HT1080 (cell line): ENCODE data around the gene ANXA2. TPM values are rescaled to one million over a fixed set of nuclear protein-coding genes. Genes with fewer than 3 reads are reported as not detected.
A peak's percentile ranks its signal among the peaks of the same experiment; 100 is the strongest.
"Not testable (repeated sequence)": the region's sequence is repeated elsewhere in the genome, so short reads cannot be mapped to it uniquely, and the experiment has no call there.

ENCODE experiments used
- DNase-seq: peaks from one replicate; pipeline ENCODE4 v3.0.0-alpha.2; 2015; ENCODE audit warnings: low read depth
- total RNA-seq: library from RNA; depleted of rRNA; stranded (reverse); fragments of >200 nt; shearing (Covaris generic); gene quantifications from 2 replicates; pipeline ENCODE4 v1.2.3, GENCODE V29; 2014

The ANXA2 gene
- total RNA-seq, 1 experiment from 2014 or later: 3,948 TPM

DNA sequence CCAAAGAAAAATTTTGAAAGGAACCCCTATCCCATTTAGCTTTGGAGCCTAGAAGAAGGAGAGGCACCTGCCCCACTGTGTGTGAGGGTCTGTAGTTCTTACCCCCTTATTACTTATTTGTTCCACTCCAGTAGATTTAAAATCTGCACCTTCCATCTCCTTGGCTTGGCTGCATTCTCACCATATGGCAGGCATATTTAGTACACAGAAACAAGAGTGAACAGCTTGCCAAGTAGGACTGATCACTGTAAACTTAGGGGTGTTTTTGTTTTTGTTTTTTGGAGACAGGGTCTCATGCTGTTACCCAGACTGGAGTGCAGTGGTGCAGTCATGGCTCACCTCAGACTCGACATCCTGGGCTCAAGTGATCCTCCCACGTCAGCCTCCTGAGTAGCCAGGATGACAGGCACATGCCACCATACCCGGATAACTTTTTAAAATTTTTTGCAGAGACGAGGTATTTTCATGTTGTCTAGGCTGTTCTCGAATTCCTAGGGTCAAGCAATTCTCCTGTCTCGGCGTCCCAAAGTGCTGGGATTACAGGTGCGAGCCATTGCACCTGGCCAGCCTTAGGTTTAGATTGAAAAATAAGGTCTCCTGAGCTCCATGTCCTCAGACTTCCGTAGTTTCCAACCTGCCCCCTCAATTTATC is 14.1 kb upstream of the ANXA2 start:
- DNase-seq: no peak

DNA sequence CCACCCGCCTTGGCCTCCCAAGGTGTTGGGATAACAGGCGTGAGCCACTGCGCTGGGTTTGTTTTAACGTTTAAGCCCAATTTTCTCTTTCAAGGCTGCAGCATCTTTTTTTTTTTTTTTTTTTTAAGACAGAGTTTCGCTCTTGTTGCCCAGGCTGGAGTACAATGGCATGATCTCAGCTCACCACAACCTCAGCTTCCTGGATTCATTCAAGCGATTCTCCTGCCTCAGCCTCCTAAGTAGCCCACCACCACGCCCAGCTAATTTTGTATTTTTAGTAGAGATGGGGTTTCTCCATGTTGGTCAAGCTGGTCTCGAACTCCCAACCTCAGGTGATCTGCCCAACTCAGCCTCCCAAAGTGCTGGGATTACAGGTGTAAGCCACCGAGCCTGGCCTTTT is 12.6 kb upstream of the ANXA2 start:
- not testable (repeated sequence) for DNase-seq

DNA sequence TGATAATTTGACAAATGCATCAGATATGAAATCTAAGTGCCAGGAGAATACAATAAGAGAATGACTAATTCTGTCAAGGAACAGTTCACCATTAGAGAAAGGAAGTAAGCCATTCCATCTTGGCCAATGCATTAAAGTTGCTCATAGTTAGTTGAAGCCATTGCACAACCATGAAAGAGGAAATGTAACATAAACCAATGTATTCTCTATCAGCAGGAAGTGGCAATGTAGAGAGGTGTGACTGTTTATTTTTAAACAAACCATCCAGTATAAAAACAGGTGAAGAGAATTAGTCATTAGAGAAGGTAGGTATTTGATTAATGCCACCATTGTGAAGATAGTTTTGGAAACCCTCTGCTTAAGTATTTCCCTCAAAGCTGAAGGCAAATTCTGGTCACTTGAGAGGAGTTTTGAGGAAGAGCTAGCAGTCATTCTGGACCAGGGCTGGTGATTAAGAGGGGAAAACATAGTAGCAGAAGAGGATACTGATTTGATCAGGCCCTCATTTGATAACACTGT is 10.7 kb upstream of the ANXA2 start:
- DNase-seq: peak; percentile 94

DNA sequence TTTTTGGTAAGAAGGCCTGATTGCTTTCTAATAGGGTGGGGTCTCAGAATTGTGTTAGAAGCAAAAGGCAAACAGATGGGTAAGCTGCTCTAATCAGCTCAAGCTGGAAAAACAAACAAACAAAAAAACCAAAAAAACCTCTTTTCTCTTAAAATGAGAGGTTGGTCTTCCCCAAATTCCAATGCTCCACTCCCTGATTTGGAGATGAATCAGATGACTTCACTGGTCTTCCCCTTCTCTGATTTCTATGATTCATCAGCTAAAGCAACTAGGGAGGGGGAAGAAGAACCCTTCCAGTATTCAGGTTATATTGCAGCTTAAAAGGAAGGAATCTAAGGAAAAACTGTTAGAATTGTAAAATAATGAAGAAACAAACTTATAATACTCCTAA is 9.6 kb upstream of the ANXA2 start:
- DNase-seq: peak; percentile 80

DNA sequence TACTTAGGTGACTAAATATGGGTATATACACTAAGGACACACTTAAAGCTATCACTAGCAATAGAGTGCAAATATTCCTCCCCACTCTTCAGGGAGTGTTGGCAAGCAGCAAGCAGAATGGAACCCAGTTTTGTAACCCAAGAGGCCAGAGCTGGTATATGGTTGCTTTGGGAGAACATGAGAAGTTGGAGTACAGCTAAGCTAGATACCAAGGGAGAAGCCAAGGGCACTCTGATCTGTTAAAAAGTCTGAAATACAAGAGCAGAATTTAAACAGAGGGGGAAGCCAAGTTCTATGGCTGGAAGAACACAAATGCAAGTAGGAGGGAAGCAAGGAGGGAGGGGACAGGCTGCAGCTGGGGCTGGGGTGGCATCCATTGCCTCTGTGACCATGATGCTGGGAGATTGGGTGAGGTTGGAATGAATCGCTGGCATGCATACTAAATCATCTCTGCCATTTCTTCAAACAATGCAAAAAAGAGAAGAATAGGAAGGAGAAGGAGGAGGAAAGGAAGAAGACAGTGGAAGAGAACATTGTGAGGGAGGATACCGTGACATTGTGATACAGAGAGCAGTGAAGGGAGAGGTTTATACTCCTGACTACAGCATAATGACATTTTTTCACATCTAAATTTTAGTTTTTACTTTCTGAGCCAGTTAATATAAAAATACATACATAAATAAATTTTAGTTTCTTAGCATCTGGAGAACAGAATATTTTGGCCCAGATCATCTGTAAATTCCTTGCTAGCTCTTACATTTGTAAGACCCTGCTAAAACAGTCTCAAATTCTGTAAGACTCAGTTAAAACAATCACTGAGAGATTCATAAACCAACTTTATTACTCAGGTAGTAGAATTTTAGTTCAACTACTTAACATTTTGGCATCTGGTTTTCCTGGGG is 9.0 kb upstream of the ANXA2 start:
- DNase-seq: no peak

DNA sequence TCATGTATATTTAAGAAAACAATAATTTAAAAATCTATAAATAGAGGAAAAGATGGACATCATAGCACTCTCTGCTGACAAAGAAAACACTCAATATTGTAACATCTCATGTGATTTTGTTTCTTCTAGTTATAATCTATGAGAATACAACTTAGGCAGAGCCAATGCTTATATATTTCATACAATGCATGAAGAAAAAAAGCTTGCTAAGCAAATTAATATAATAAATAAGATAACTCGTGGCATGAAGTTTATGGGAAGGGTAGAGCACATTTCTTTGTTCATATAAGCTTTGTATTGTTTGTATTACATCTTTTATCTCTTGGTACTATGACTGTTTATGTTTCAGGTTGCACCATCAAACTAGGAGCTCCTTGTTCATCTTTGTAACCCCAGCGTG is 7.6 kb upstream of the ANXA2 start:
- DNase-seq: no peak

DNA sequence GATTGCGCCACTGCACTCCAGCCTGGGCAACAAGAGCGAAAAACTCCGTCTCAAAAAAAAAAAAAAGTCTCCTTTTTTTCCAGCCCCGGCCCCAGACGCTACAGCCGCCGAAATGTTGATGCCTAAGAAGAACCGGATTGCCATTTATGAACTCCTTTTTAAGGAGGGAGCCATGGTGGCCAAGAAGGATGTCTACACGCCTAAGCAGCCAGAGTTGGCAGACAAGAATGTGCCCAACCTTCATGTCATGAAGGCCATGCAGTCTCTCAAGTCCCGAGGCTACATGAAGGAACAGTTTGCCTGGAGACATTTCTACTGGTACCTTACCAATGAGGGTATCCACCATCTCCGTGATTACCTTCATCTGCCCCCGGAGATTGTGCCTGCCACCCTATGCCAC is 6.6 kb upstream of the ANXA2 start:
- not testable (repeated sequence) for DNase-seq

DNA sequence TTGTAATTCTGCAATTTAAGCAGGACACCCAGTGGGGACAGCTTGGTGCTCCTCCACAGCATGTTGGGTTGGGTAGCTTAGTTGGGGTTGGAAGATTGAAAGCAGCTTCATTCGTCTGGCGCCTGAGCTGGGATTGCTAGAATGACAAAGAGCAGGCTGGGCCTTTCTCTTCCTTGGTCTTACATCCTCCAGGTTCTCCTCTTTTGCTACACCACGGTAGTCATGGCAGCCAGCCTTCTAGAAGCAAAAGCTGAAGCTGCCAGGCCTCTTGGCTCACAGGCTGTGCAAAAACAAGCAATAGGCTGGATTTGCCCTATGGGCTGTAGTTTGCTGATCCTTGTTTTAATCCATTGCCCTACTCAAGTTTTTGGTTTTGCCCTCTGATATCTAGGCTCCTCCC is 3.2 kb upstream of the ANXA2 start:
- DNase-seq: peak; percentile 11

DNA sequence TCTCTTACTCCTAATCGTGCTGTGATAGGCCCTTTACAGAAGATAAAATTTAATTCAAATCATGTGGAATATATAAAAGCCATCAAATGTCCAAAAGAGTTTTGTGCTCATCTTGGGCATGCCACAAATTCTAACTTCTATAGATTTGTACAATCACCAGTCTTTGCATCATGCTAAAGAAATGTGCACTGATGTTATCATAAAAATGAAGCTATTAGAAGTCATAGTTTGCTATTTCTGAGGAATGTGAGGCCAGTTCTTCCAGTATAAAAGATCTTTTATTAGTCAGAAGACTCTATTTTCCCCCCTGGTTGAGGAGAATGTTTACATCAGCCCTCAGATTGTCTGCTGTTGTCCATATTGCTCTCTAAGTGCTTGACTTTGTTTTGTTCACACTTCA is 2.1 kb upstream of the ANXA2 start:
- peak; percentile 61 for DNase-seq

DNA sequence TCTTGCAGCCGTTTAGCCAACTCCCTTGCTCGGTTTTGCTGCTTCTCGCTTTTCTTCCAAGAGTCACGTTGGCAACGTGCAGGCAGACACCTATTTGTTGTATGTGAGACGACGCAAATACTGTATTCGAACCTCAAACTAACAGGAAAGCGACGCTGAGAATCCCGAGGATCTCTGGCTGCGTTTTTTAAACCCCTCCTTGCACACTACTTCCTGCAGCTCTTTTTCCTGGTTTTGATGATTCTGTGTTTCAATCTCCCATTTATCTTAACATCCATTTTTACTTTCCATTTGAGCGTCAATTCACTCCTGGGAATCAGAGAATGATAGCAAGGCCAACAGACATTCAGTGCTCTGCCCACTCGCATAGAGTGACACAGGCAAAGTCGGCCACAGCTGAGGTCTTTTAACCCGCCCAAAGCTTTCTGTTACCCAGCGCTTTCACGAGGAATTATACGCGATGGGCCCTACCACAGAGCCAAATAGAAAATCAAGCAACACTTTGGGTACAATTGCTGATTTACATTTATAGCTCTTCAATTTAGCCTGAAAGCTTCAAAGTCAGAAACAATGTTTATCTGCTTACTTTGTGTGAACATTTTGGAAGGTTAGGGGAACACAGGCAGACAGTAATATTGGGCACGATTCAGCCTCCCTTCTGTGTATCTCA is 1.6 kb upstream of the ANXA2 start:
- DNase-seq: no peak

DNA sequence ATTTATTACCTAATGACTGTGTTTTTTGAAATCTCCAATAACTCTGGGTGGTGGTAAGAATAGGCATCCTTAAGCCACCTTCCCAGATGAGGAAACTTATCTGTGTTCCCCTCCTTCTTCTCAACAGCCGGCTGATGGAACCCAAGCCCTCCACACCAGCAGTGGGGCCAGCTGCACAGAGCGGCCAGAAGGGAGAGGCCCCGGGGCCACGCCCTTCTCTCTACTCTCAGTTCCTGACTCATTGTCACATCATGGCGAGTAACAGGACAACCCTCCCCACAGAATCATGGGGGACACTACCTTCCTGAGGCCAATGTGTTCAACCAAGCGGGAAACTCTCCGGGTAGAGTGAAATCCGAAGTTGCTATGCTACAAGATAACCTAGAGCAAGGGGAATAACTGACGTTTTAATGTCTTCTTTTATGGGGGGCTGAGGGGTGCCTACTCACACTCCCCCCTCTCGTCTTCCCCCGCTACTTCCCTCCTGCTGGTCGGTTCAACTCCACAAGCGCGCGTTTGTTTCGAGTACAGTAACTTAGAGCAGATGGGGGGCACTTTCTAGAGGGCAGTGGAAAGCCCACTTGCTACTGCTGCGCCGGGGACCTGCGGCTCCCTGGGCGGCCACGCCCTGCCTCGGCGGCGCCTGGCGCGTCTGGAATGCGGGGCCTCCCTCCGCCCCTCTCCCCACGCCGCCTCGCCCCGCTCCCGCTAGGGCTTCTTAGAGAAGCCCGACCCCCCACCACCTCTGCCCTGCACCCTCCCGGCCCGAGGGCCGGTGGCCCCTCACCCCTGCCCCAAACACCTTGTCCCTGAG is 621 bp downstream of the ANXA2 start:
- peak; percentile 83 for DNase-seq

DNA sequence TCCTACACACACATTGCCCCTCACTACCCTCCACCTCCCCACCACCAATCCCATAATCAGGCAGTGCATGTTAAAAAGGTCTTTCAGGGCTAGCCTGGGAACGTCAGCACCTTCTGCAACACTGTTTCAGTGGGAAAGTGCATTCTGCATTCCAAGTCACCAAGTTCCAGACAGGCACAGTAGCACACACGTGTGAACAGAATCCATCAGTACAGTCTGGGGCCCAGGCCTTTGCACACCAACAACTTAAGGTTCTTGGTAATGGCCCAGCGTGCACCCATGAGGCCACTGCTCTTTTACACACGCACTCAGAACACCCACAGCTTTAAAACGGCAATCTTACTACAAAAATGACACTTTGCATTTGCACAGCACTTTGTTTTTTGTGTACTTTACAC is 1.2 kb downstream of the ANXA2 start:
- DNase-seq: peak; percentile 60

DNA sequence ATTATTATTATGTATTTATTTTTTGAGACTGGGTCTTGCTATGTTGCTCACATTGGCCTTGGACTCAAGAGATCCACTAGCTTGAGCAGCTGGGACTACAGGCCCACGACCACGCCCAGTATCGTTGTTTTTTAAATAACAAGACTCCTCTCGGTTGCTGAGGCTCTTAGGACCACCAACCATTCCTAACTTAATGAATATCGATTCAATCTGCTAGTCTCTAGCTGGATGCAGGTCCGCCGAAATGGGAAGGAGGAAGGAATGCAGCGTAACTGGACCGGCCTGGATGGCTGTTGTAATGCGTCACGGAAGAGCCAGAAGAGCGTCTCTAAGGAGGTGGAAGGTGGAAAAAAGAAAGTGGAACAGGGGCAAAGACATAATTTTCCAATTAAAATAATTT is 1.7 kb downstream of the ANXA2 start:
- DNase-seq: peak; percentile 52

DNA sequence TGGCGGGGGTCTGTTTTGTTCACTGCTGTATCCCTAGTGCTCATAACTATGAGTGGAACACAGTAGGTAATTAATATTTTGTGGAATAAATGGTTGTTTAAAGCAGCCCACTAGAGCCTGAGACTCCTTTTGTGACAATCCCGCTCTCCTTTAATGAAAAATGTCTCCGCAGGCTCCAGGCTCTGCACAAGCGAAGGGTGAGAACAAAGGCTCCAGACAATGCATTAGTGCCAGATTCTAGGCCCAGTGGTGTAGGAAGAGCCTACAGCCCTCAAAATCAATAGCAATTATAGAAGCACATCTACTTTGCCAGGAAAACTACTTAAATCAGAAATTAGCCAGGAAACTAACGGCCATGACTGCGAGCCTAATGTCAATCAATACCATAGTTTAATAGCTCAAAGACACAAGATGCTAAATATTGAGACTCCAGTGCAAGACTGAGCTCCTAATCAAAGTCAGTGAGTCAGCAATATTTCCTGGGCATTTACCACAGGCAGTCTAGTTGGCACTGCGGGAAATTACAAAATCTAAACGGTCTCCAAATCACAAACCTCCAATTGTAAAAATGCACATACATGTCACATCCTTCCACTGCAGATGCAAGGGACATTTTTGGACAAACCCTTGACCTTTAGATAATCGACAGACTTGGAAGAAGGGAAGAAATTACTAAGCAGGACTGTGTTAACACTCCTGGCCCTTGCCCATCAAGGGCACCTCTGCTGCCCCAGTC is 2.3 kb downstream of the ANXA2 start:
- DNase-seq: peak; percentile 37

DNA sequence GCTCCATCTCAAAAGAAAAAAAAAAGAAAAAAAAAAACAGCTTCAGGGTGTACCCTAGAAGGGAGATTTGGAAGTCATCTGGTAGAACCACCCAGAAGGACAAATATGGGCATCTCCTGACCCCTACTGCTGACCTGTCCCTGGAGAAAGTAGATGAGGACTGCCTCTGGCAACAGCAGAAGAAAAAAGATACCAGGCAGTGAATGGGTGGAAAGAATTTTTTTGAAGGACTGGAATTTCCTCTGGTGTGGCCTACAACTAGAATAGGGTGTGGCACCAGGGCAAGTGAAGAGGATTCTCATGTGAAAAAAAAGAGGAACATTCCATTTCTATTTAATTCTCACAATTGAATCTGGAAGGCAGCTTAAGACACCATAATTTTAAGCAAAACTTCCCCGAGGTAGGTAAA is 3.1 kb downstream of the ANXA2 start:
- DNase-seq: peak; percentile 62

DNA sequence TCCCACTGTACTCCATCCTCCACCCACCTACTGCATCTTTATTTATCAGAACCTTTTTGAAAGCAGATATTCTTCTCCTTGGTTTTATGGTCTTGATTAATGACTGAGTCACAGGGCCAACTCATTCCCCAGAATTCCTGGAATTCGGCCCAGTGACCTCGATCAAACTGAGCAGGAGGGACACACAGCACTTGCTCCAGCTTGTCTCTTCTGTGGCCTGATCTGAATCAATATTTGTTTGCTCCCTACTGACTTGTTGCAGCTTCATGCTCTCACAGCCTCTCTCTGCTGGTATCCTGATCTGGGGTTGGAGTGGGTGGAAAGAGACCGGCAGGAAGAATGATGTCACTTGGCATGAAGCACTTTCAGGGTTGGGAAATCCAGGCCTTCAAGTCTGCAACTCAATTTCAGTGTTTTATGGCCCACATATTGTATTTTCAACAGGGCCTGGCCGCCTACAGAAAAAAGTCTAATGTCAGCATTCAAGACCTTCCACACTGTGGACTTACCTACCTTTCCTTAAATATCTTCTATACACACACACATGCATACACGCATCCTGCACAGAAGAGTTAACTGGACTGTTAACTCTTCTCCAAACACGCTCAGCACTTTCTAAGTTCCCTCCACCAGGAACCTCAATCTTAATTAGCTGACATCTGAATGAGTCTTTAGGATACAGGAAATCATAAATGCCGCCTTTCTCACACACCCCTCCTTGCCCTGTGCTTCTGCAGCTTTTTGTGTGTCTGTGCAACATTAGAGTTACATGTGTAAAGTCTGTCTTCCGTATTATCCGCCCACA is 4.6 kb downstream of the ANXA2 start:
- peak; percentile 100 for DNase-seq

DNA sequence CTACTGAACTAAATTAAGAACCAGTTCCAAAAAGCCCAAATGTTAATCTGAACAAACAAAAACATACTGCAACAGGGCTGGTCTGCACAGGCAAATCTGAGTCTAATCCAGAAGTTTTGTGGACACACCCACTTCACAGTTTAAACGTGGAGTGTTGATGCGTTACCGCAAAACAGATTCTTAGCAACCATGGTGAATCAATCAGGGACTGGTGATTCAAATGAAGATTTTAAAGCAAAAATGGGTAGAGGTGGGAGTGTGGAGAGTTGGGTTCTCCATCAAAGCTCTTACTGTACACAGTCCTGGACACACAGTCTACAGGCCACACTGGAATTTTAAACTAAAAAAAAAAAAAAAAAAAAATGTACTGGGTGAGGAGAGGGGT is 5.2 kb downstream of the ANXA2 start:
- no peak for DNase-seq

DNA sequence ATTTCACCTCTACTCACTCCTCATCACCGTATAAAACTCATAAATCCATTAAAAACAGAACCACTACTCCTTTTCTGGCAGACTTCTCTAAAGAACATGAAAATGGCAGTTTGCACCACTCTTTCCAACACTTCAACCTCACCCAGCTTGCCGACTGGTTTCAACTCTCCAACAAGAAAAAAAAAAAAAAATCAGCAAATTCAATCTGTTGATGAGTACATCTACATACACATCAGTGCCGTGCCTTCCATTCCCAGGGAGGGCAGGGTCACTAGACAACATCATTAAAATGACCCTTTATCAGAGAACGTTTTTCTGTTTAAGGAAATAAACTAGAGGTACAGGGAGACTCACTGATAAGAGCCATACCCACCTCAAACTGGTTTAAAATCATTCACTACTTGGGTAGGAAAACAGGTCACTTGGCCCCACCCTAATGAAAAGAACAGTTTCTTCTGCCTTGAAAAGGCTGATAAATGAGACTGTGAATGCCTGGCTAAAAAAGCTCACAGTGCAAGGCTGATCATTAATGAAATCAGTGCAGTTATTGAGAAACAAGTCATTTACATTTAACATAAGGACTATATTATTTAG is 6.0 kb downstream of the ANXA2 start:
- no peak for DNase-seq

DNA sequence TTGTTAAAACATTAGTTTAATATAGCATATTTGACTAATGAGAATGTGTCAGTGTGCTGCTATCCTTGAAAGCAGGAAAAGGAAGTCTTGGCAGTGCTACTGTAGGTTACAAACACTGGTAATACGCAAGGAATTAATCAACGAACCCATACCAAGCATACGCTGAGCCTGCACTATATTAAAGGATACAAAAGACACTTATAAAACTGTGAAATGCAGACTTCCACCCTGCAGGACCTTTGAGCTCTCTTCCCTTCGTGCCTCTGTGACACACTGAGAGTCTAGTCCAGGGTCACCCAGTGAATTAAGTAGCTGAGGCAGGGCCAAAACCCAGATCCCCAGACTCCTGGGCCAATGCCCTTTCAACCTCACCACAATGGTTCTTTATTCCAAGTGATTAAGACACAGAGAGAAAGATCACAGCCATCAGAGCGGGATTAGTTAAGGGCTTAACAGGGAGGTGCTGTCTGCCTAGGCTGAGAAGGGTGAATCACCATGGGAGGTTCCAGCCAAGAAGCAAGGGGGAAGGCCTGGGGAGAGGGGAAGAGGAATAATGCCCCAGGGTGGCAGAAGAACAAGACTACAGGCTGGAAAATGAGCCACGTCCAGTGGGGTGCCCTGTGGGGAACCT is 6.8 kb downstream of the ANXA2 start:
- peak; percentile 95 for DNase-seq
